GM06990 (cell line): ENCODE results near the gene DGAT2.

Source experiments
- DNase-seq: peaks from one replicate; pipeline ENCODE4 v3.0.0-alpha.2; 2011; ENCODE audit not compliant: insufficient read length; ENCODE audit errors: extremely low read depth
- H3K27me3 ChIP-seq: replicated peaks from 2 replicates; pipeline ENCODE4 v1.6.0; 2011; ENCODE audit warnings: low read length; ENCODE audit not compliant: control insufficient read depth, insufficient read depth
- H3K36me3 ChIP-seq: 2 replicates; pipeline ENCODE4 v1.5.1; 2011; ENCODE audit warnings: low read length; ENCODE audit not compliant: control insufficient read depth, insufficient read depth
- H3K4me3 ChIP-seq: replicated peaks from 2 replicates; pipeline ENCODE4 v1.5.1; 2011; ENCODE audit warnings: low read depth, mild to moderate bottlenecking, control low read depth, low read length
- TF ChIP-seq, protein P1 (sequence below): IDR thresholded peaks from 2 replicates; pipeline ENCODE4 v1.5.1; 2011; ENCODE audit warnings: low read length, control low read depth, mild to moderate bottlenecking, inconsistent platforms; ENCODE audit not compliant: insufficient read depth, poor library complexity, severe bottlenecking

The DGAT2 gene

DNA sequence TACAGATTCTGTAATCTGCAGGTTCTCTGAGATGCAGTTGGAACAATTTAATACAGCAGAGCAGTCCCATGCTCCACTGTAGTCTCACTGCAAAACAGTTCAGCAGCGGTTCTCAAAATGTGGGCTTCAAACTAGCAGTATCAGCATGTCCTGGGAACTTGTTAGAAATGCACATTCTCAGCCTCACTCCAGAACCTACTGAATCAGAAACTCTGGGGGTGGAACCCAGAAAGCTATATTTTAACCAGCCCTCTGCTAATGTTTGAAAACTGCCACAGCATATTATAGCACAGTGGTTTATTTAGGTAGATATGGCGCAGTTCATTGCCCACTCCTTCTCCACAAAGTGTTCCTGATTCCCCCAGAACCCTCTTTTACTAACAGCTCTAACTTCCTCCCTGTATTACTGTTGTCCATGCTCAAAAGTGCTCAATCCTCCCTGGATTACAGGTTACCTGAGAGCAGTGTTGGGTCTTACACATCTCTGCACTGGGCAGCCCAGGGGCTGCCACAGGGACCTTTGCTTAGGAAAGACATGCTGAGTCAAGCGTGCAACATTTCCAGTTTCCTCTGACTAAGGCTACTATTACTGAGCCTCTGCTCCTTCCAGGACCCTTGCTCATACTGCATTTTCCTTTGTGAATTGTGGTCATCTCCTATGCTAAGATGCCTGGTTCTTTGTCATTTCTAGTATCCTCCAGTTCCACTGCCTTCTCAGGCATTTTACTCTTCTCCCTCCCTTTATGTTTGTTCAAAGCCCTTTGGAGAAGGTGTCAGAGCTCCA lies 7.7 kb upstream of the DGAT2 start:
- no peaks in the 10 kb centered on the region for H3K27me3 ChIP-seq
- TF ChIP-seq, protein P1, sequence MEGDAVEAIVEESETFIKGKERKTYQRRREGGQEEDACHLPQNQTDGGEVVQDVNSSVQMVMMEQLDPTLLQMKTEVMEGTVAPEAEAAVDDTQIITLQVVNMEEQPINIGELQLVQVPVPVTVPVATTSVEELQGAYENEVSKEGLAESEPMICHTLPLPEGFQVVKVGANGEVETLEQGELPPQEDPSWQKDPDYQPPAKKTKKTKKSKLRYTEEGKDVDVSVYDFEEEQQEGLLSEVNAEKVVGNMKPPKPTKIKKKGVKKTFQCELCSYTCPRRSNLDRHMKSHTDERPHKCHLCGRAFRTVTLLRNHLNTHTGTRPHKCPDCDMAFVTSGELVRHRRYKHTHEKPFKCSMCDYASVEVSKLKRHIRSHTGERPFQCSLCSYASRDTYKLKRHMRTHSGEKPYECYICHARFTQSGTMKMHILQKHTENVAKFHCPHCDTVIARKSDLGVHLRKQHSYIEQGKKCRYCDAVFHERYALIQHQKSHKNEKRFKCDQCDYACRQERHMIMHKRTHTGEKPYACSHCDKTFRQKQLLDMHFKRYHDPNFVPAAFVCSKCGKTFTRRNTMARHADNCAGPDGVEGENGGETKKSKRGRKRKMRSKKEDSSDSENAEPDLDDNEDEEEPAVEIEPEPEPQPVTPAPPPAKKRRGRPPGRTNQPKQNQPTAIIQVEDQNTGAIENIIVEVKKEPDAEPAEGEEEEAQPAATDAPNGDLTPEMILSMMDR, result no peak
- H3K36me3 ChIP-seq, result no peaks in the 10 kb centered on the region
- DNase-seq, result no peak
- no peak overlapping the region for H3K4me3 ChIP-seq

DNA sequence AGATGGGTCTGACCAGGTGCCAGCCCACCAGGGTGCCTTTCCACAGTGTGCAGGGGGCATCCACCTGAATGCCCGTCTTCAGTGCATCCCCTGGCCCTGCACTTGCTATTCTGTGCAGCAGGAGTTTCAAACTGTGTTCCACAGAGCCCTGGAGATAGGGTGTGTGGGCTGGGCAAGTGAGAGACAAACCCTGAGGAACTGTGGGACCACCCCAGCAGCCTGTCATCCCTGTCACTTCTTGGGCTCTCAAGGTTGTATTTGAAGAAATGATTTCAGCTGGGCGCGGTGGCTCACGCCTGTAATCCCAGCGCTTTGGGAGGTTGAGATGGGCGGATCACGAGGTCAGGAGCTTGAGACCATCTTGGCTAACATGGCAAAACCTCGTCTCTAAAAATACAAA lies 6.4 kb upstream of the DGAT2 start:
- no peaks in the 10 kb centered on the region for H3K36me3 ChIP-seq
- no peaks in the 10 kb centered on the region for H3K27me3 ChIP-seq
- DNase-seq, result no peak
- TF ChIP-seq, protein P1, result no peak
- no peak overlapping the region for H3K4me3 ChIP-seq

DNA sequence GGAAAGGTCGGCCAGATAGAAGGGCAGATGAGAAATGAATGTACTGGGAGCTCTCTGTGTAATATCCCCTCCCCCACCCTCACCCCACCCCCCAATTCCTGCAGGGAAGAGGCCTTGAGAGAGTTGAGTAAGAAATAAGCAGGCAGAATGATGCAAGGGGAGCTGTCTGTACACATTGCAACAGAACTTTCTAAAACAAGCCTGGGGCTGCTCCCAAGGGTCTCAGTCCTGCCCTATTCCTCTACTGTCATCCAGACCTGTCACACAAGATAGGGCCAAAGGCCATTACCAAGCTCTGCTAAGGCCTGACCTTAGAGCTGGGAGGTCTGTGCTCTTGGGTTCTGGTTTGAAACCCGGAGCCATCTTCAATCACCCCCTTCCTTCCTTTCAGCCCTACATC lies 5.7 kb upstream of the DGAT2 start:
- Histone ChIP-seq H3K4me3 (no peak overlapping the region), H3K27me3 (no peaks in the 10 kb centered on the region), H3K36me3 (no peaks in the 10 kb centered on the region)
- DNase-seq, result no peak
- TF ChIP-seq, protein P1, result no peak

DNA sequence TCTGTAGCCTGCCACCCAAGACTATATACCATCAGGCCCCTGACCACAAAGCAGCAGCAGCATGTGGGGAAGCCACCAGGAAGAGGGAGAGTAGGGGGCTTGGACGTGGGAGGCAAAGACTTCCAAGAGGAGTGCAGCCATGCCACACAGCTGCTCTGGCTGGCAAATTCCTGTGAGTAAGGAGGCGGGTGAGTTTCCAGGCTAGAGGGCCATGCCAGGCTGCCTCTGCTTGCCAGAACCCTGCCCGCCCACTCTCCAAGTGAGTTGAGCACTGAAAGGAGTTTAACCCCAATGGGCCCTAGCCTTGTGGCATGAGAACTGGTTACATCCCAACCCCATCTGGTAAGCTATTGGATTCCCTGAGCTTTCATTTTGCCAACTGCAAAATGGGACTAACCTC lies 4.7 kb upstream of the DGAT2 start:
- Histone ChIP-seq H3K27me3 (no peaks in the 10 kb centered on the region), H3K4me3 (no peak overlapping the region), H3K36me3 (no peaks in the 10 kb centered on the region)
- DNase-seq, result no peak
- TF ChIP-seq, protein P1, result no peak

DNA sequence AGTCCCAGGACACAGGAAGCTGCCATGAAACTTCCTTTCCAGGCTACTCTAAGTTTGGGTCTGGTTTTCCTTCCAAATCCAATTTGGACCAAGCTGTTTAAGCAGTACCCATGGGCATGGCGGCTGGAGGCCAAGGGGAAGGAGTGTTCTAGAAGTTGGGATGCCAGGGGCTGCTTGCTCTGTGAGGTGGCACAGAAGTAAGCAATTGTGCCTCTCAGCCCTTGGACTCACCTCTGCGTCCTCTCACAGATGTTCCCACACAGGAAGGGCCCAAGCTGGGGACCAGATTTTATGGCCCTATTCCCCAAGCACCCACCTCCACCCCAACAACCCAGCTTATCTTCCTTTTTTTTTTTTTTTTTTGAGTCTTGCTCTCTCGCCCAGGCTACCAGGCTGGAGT lies 3.5 kb upstream of the DGAT2 start:
- Histone ChIP-seq H3K36me3 (no peaks in the 10 kb centered on the region), H3K4me3 (no peak overlapping the region), H3K27me3 (no peaks in the 10 kb centered on the region)
- no peak for DNase-seq
- TF ChIP-seq, protein P1, result no peak
